Trophoblast cell (in vitro differentiated cells and primary cell): ENCODE results near the gene DTD1.

Source experiments
- DNase-seq, 2 donors: peaks; one replicate each; pipeline ENCODE4 v3.0.0-alpha.2; 2016
- H2AFZ ChIP-seq: 2 replicates; pipeline ENCODE4 v1.6.1; 2013; ENCODE audit warnings: low read length, moderate library complexity, mild to moderate bottlenecking; ENCODE audit not compliant: insufficient read depth, poor library complexity
- H2AK5ac ChIP-seq: 2 replicates; pipeline ENCODE4 v1.6.1; 2013; ENCODE audit warnings: mild to moderate bottlenecking, low read length
- H2BK120ac ChIP-seq: 2 replicates; pipeline ENCODE4 v1.6.1; 2013; ENCODE audit warnings: low read length, mild to moderate bottlenecking, moderate library complexity; ENCODE audit not compliant: insufficient read depth, poor library complexity
- H2BK12ac ChIP-seq: 2 replicates; pipeline ENCODE4 v1.6.1; 2013; ENCODE audit warnings: mild to moderate bottlenecking, low read length, moderate library complexity
- H2BK5ac ChIP-seq: 2 replicates; pipeline ENCODE4 v1.6.1; 2013; ENCODE audit warnings: low read length, low read depth, moderate library complexity, mild to moderate bottlenecking; ENCODE audit not compliant: poor library complexity
- H3K14ac ChIP-seq: 2 replicates; pipeline ENCODE4 v1.6.1; 2013; ENCODE audit warnings: mild to moderate bottlenecking, low read length
- H3K18ac ChIP-seq: 2 replicates; pipeline ENCODE4 v1.6.1; 2013; ENCODE audit warnings: mild to moderate bottlenecking, low read length
- H3K23ac ChIP-seq: 2 replicates; pipeline ENCODE4 v1.6.1; 2013; ENCODE audit warnings: low read length
- H3K27ac ChIP-seq: 2 replicates; pipeline ENCODE4 v1.5.1; 2013; ENCODE audit warnings: low read depth, mild to moderate bottlenecking, inconsistent platforms, low read length, moderate library complexity
- H3K27me3 ChIP-seq: 2 replicates; pipeline ENCODE4 v1.6.1; 2013; ENCODE audit warnings: inconsistent platforms, mild to moderate bottlenecking, low read length, moderate library complexity; ENCODE audit not compliant: insufficient read depth
- H3K36me3 ChIP-seq, 2 experiments: 1 replicate in 1 of 2; 2 replicates in 1 of 2; pipeline ENCODE4 v1.6.1; 2013; ENCODE audit warnings: low read length in 2 of 2, mild to moderate bottlenecking in 2 of 2, moderate library complexity in 1 of 2; ENCODE audit not compliant: insufficient read depth in 2 of 2, control insufficient read depth in 1 of 2
- H3K4ac ChIP-seq: 2 replicates; pipeline ENCODE4 v1.6.1; 2013; ENCODE audit warnings: low read depth, mild to moderate bottlenecking, low read length, moderate library complexity
- H3K4me1 ChIP-seq, 2 experiments: 1 replicate in 1 of 2; 2 replicates in 1 of 2; pipeline ENCODE4 v1.6.1; 2013; ENCODE audit warnings: low read length in 2 of 2, mild to moderate bottlenecking in 2 of 2, moderate library complexity in 1 of 2; ENCODE audit not compliant: insufficient read depth in 2 of 2, control insufficient read depth in 1 of 2
- H3K4me2 ChIP-seq: 2 replicates; pipeline ENCODE4 v1.6.1; 2013; ENCODE audit warnings: inconsistent platforms, mild to moderate bottlenecking, low read length, moderate library complexity
- H3K4me3 ChIP-seq: 2 replicates; pipeline ENCODE4 v1.5.1; 2013; ENCODE audit warnings: mild to moderate bottlenecking, low read depth, low read length, inconsistent platforms
- H3K79me1 ChIP-seq: one replicate; pipeline ENCODE4 v1.6.1; 2013; ENCODE audit warnings: low read length
- H3K79me2 ChIP-seq: 2 replicates; pipeline ENCODE4 v1.6.1; 2013; ENCODE audit warnings: low read length, mild to moderate bottlenecking; ENCODE audit not compliant: control insufficient read depth, insufficient read depth, poor library complexity
- H3K9ac ChIP-seq: 2 replicates; pipeline ENCODE4 v1.6.1; 2013; ENCODE audit warnings: mild to moderate bottlenecking, low read length
- H3K9me3 ChIP-seq: 2 replicates; pipeline ENCODE4 v1.6.1; 2013; ENCODE audit warnings: low read depth, mild to moderate bottlenecking, control low read depth, inconsistent platforms, low read length; ENCODE audit not compliant: insufficient read depth
- H4K12ac ChIP-seq: 2 replicates; pipeline ENCODE4 v1.6.1; 2013; ENCODE audit warnings: low read depth, mild to moderate bottlenecking, low read length, moderate library complexity
- H4K8ac ChIP-seq: 2 replicates; pipeline ENCODE4 v1.6.1; 2013; ENCODE audit warnings: low read depth, mild to moderate bottlenecking, low read length, moderate library complexity
- H4K91ac ChIP-seq: one replicate; pipeline ENCODE4 v1.6.1; 2013; ENCODE audit warnings: low read depth, mild to moderate bottlenecking, low read length, moderate library complexity
- WGBS: extraction: QIAGEN DNeasy Blood & Tissue Kit; methylation state at CpG from one replicate; pipeline ENCODE4 v1.1.7; 2013; ENCODE audit warnings: missing lambda C conversion rate; ENCODE audit not compliant: insufficient read length, insufficient coverage; ENCODE audit errors: extremely low coverage; 5-methylcytosine and 5-hydroxymethylcytosine counted together

The DTD1 gene

DNA sequence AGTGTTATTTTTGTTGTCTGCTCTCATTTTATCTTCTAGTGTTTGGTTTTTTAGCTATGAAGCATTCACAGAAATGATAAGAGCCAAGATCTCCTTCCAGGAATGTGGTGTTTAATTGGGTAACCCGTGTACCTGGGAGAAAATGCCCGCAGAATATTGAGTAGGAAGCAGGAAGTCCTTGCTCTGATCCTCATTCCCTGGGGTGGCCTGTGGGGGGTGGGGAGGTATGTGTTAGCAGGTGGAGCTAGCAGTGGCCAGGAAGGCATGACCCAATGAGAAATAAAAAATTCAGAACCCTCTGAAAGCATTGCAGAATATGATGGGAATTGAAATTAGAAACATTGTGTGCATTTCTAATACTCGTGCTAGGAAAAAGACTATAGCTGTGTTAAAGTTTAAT lies 100.8 kb downstream of the DTD1 start:
- Histone ChIP-seq H3K4me3 (no peak overlapping the region), H3K36me3 (no peaks in the 10 kb centered on the region), H2BK5ac (no peak overlapping the region), H3K18ac (no peak overlapping the region), H4K91ac (no peak overlapping the region), H3K23ac (no peak overlapping the region), H3K4me1 (no peaks in the 10 kb centered on the region), H2BK12ac (no peak overlapping the region), H2AFZ (no peak overlapping the region), H3K27ac (no peak overlapping the region), H3K79me1 (no peaks in the 10 kb centered on the region), H3K27me3 (no peaks in the 10 kb centered on the region), H4K8ac (no peak overlapping the region), H3K79me2 (no peaks in the 10 kb centered on the region), H3K9ac (no peak overlapping the region), H4K12ac (no peak overlapping the region), H2BK120ac (no peak overlapping the region), H3K4ac (no peak overlapping the region), H2AK5ac (no peak overlapping the region), H3K14ac (no peak overlapping the region), H3K4me2 (no peak overlapping the region), H3K9me3 (no peaks in the 10 kb centered on the region)
- DNase-seq: no peak
- no CpG with 5 or more reads among the region's 3 CpGs for WGBS

GRCh38 chr20:18689557-18689956 lies 101.7 kb downstream of the DTD1 start:
- H3K18ac ChIP-seq: no peak overlapping the region
- no peaks in the 10 kb centered on the region for H3K79me2 ChIP-seq
- H2AK5ac ChIP-seq: no peak overlapping the region
- H3K36me3 ChIP-seq: no peaks in the 10 kb centered on the region
- H2BK12ac ChIP-seq: no peak overlapping the region
- no peak overlapping the region for H2BK120ac ChIP-seq
- H2AFZ ChIP-seq: no peak overlapping the region
- no CpG with 5 or more reads among the region's 1 CpG for WGBS
- no peak overlapping the region for H3K4me2 ChIP-seq
- H3K27me3 ChIP-seq: no peaks in the 10 kb centered on the region
- no peak overlapping the region for H4K91ac ChIP-seq
- no peak overlapping the region for H3K4me3 ChIP-seq
- H3K14ac ChIP-seq: no peak overlapping the region
- no peak overlapping the region for H3K23ac ChIP-seq
- H3K4me1 ChIP-seq: no peaks in the 10 kb centered on the region
- H4K12ac ChIP-seq: no peak overlapping the region
- H2BK5ac ChIP-seq: no peak overlapping the region
- H3K9me3 ChIP-seq: no peaks in the 10 kb centered on the region
- no peak overlapping the region for H3K27ac ChIP-seq
- no peak for DNase-seq
- H3K4ac ChIP-seq: no peak overlapping the region
- no peaks in the 10 kb centered on the region for H3K79me1 ChIP-seq
- no peak overlapping the region for H3K9ac ChIP-seq
- H4K8ac ChIP-seq: no peak overlapping the region

DNA sequence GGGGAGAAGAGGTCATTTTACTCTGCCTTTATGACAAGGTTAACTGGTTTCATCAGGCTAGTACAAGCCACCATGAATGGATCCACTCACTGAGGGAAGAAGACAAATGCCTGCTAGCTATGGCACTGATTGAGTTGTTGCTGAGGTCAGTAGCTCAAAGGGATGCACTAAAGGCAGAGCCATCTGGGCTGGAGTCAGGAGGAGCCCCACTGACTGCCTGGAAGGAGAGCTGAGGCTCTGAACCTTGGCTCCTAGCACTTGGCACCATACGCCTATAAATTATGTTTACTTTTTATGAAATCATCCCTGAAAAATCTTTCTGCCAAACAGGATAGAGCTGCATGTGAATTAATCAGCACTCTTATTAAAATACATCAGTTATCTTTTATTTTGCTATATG lies 104.6 kb downstream of the DTD1 start:
- Histone ChIP-seq H3K36me3 (no peaks in the 10 kb centered on the region), H3K4me2 (no peak overlapping the region), H3K79me1 (no peaks in the 10 kb centered on the region), H3K4ac (no peak overlapping the region), H4K91ac (no peak overlapping the region), H3K27me3 (no peaks in the 10 kb centered on the region), H3K14ac (no peak overlapping the region), H3K4me3 (no peak overlapping the region), H3K79me2 (no peaks in the 10 kb centered on the region), H2BK120ac (no peak overlapping the region), H4K8ac (no peak overlapping the region), H2AFZ (no peak overlapping the region), H2AK5ac (no peak overlapping the region), H3K27ac (no peak overlapping the region), H3K9ac (no peak overlapping the region), H4K12ac (no peak overlapping the region), H2BK12ac (no peak overlapping the region), H2BK5ac (no peak overlapping the region), H3K9me3 (no peaks in the 10 kb centered on the region), H3K23ac (no peak overlapping the region), H3K18ac (no peak overlapping the region), H3K4me1 (no peaks in the 10 kb centered on the region)
- DNase-seq: no peak
- WGBS: no CpG with 5 or more reads among the region's 1 CpG

- Histone ChIP-seq H4K12ac (no peak overlapping the region), H3K9me3 (no peaks in the 10 kb centered on the region), H3K4ac (no peak overlapping the region), H3K27ac (no peak overlapping the region), H3K4me2 (no peak overlapping the region), H3K14ac (no peak overlapping the region), H2BK120ac (no peak overlapping the region), H4K91ac (no peak overlapping the region), H3K4me3 (no peak overlapping the region), H3K79me1 (no peaks in the 10 kb centered on the region), H3K27me3 (no peaks in the 10 kb centered on the region), H3K79me2 (no peaks in the 10 kb centered on the region), H3K36me3 (no peaks in the 10 kb centered on the region), H2AFZ (no peak overlapping the region), H4K8ac (no peak overlapping the region), H3K4me1 (no peaks in the 10 kb centered on the region), H3K23ac (no peak overlapping the region), H2BK12ac (no peak overlapping the region), H3K9ac (no peak overlapping the region), H2BK5ac (no peak overlapping the region), H3K18ac (no peak overlapping the region), H2AK5ac (no peak overlapping the region)
- WGBS: no CpG with 5 or more reads among the region's 6 CpGs
- DNase-seq: no peak
Observed at GRCh38 chr20:18694071-18694470, 106.2 kb downstream of the DTD1 start.
